ENCODE results near the gene CHRNE. TPM values are rescaled to one million over a fixed set of nuclear protein-coding genes. Genes with fewer than 3 reads are reported as not detected.

The CHRNE gene
- polyA plus RNA-seq, 1 donor, result 0.37 TPM

- H3K36me3 ChIP-seq (ENCODE audit: control insufficient read depth, insufficient read depth, low read length), result peaks cover 58% of the 10 kb centered on the region
- H3K27me3 ChIP-seq (ENCODE audit: control insufficient read depth, insufficient read depth, low read length), result no peaks in the 10 kb centered on the region
- no CpG with 5 or more reads among the region's 72 CpGs for WGBS (ENCODE audit: insufficient coverage, low lambda C conversion rate)
- peak within 1 kb of the TSS; percentile 83 for H3K4me3 ChIP-seq (ENCODE audit: low read length)
- no peaks in the 10 kb centered on the region for H3K9me3 ChIP-seq (ENCODE audit: control insufficient read depth, low read depth, low read length)
- H3K4me1 ChIP-seq (ENCODE audit: control insufficient read depth, insufficient read depth, low read length), result peaks cover 31% of the 10 kb centered on the region
- peak; percentile 99 to 100 for DNase-seq
- H3K27ac ChIP-seq (ENCODE audit: low read length), result peak within 1 kb of the TSS; percentile 98
These were observed 37.1 kb upstream of the CHRNE start, which contains the start of the genes RNF167 and SLC25A11 for GRCh38 chr17:4939796-4940554. Gene RNF167, plus strand, starts transcription at chr17:4940268. Its CDS starts 642 bp downstream, at chr17:4940910. Gene SLC25A11, minus strand, starts transcription at chr17:4940046. Its CDS starts 136 bp downstream, at chr17:4939910.

- no peak for DNase-seq
- peak overlapping the region; percentile 89 for H3K27ac ChIP-seq (ENCODE audit: low read length)
- no peaks in the 10 kb centered on the region for H3K27me3 ChIP-seq (ENCODE audit: control insufficient read depth, insufficient read depth, low read length)
- peak overlapping the region; percentile 83 for H3K4me3 ChIP-seq (ENCODE audit: low read length)
- peaks cover 28% of the 10 kb centered on the region for H3K4me1 ChIP-seq (ENCODE audit: control insufficient read depth, insufficient read depth, low read length)
- WGBS (ENCODE audit: insufficient coverage, low lambda C conversion rate), result no CpG with 5 or more reads among the region's 16 CpGs
- no peaks in the 10 kb centered on the region for H3K9me3 ChIP-seq (ENCODE audit: control insufficient read depth, low read depth, low read length)
- peaks cover 53% of the 10 kb centered on the region for H3K36me3 ChIP-seq (ENCODE audit: control insufficient read depth, insufficient read depth, low read length)
These were observed 36.6 kb upstream of the CHRNE start for GRCh38 chr17:4939546-4939795.

- WGBS (ENCODE audit: insufficient coverage, low lambda C conversion rate), result no CpG with 5 or more reads among the region's 19 CpGs
- Histone ChIP-seq H3K4me1 (ENCODE audit: control insufficient read depth, insufficient read depth, low read length) (peaks cover 33% of the 10 kb centered on the region), H3K4me3 (ENCODE audit: low read length) (peak overlapping the region; percentile 83), H3K27ac (ENCODE audit: low read length) (peak overlapping the region; percentile 89), H3K27me3 (ENCODE audit: control insufficient read depth, insufficient read depth, low read length) (no peaks in the 10 kb centered on the region), H3K9me3 (ENCODE audit: control insufficient read depth, low read depth, low read length) (no peaks in the 10 kb centered on the region), H3K36me3 (ENCODE audit: control insufficient read depth, insufficient read depth, low read length) (peaks cover 48% of the 10 kb centered on the region)
- DNase-seq, result peak in 1 of 2 donors; percentile 32
These were observed 36.0 kb upstream of the CHRNE start for GRCh38 chr17:4938688-4939545.

DNA sequence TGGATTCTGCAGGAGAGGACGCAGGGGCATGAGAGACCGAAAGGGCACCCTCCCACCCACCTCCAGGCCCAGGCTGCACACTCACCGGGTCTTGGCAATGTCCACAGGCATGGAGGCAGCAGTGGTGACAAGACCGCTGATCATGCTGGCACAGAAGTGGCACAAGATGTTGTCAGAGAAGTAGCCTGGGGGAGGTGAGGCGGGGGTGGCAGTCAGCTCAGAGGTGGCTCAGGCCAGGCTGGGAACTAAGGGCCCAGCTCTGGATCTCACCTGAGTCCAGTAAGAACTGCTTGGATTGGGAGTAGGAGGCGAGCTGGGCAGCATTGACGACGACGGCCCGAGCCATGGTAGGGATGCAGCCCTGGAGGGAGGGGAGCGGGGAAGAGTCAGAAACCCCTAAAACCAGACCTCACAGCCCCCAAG is 35.2 kb upstream of the CHRNE start:
- no peaks in the 10 kb centered on the region for H3K27me3 ChIP-seq (ENCODE audit: control insufficient read depth, insufficient read depth, low read length)
- H3K9me3 ChIP-seq (ENCODE audit: control insufficient read depth, low read depth, low read length), result no peaks in the 10 kb centered on the region
- H3K4me3 ChIP-seq (ENCODE audit: low read length), result no peak overlapping the region
- no CpG with 5 or more reads among the region's 11 CpGs for whole genome bisulfite sequencing (ENCODE audit: insufficient coverage, low lambda C conversion rate)
- H3K27ac ChIP-seq (ENCODE audit: low read length), result no peak overlapping the region
- DNase-seq, result no peak
- peaks cover 39% of the 10 kb centered on the region for H3K36me3 ChIP-seq (ENCODE audit: control insufficient read depth, insufficient read depth, low read length)
- peaks cover 34% of the 10 kb centered on the region for H3K4me1 ChIP-seq (ENCODE audit: control insufficient read depth, insufficient read depth, low read length)

GRCh38 chr17:4937553-4937952 is 34.7 kb upstream of the CHRNE start:
- no peak overlapping the region for H3K27ac ChIP-seq (ENCODE audit: low read length)
- no peaks in the 10 kb centered on the region for H3K9me3 ChIP-seq (ENCODE audit: control insufficient read depth, low read depth, low read length)
- no peaks in the 10 kb centered on the region for H3K27me3 ChIP-seq (ENCODE audit: control insufficient read depth, insufficient read depth, low read length)
- DNase-seq, result no peak
- WGBS (ENCODE audit: insufficient coverage, low lambda C conversion rate), result no CpG with 5 or more reads among the region's 16 CpGs
- peaks cover 34% of the 10 kb centered on the region for H3K36me3 ChIP-seq (ENCODE audit: control insufficient read depth, insufficient read depth, low read length)
- H3K4me1 ChIP-seq (ENCODE audit: control insufficient read depth, insufficient read depth, low read length), result peaks cover 34% of the 10 kb centered on the region
- no peak overlapping the region for H3K4me3 ChIP-seq (ENCODE audit: low read length)

DNA sequence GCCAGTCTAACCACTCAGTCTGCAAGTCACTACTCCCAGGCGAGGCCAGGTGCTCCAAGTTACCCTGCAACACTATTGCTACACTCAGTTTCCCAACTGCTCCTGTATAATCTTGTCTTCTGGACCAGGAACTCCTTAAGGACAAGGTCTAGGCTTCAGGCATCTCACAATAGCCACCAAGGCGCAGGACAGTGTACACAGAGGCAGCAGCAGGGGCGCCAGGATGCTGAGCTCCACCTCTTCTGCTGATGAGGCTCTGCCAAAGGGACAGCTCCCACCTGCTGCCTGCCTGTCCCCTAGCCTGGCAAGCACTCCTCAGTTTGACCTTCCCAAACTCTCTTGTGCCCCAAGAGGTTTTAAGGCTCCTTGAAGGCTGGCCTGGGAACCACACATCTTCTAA is 33.5 kb upstream of the CHRNE start:
- Histone ChIP-seq H3K27ac (ENCODE audit: low read length) (no peak overlapping the region), H3K27me3 (ENCODE audit: control insufficient read depth, insufficient read depth, low read length) (no peaks in the 10 kb centered on the region), H3K9me3 (ENCODE audit: control insufficient read depth, low read depth, low read length) (no peaks in the 10 kb centered on the region), H3K36me3 (ENCODE audit: control insufficient read depth, insufficient read depth, low read length) (peaks cover 26% of the 10 kb centered on the region), H3K4me3 (ENCODE audit: low read length) (no peak overlapping the region), H3K4me1 (ENCODE audit: control insufficient read depth, insufficient read depth, low read length) (peaks cover 25% of the 10 kb centered on the region)
- WGBS (ENCODE audit: insufficient coverage, low lambda C conversion rate), result no CpG with 5 or more reads among the region's 3 CpGs
- no peak for DNase-seq

GRCh38 chr17:4935650-4936049 is 32.8 kb upstream of the CHRNE start:
- H3K9me3 ChIP-seq (ENCODE audit: control insufficient read depth, low read depth, low read length), result no peaks in the 10 kb centered on the region
- no peak for DNase-seq

DNA sequence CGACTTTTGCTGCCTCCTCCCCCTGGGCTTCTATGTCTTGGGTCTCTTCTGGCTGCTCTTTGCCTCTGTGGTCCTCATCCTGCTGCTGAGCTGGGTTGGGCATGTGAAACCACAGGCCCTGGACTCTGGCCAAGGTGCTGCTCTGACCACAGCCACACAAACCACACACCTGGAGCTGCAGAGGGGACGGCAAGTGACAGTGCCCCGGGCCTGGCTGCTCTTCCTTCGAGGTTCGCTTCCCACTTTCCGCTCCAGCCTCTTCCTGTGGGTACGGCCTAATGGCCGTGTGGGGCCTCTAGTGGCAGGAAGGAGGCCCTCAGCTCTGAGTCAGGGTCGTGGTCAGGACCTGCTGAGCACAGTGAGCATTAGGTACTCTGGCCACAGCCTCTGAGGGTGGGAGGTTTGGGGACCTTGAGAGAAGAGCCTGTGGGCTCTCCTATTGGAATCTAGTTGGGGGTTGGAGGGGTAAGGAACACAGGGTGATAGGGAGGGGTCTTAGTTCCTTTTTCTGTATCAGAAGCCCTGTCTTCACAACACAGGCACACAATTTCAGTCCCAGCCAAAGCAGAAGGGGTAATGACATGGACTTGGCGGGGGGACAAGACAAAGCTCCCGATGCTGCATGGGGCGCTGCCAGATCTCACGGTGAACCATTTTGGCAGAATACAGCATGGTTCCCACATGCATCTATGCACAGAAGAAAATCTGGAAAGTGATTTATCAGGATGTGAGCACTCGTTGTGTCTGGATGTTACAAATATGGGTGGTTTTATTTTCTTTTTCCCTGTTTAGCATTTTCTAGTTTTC is 31.5 kb upstream of the CHRNE start:
- Histone ChIP-seq H3K4me3 (ENCODE audit: low read length) (no peak overlapping the region), H3K9me3 (ENCODE audit: control insufficient read depth, low read depth, low read length) (no peaks in the 10 kb centered on the region), H3K36me3 (ENCODE audit: control insufficient read depth, insufficient read depth, low read length) (peaks cover 26% of the 10 kb centered on the region), H3K4me1 (ENCODE audit: control insufficient read depth, insufficient read depth, low read length) (peaks cover 21% of the 10 kb centered on the region), H3K27ac (ENCODE audit: low read length) (no peak overlapping the region), H3K27me3 (ENCODE audit: control insufficient read depth, insufficient read depth, low read length) (no peaks in the 10 kb centered on the region)
- DNase-seq, result peak in 1 of 2 donors; percentile 26
- no CpG with 5 or more reads among the region's 14 CpGs for WGBS (ENCODE audit: insufficient coverage, low lambda C conversion rate)

More at GRCh38 chr17:4935650-4936049, 32.8 kb upstream of the CHRNE start:
- H3K36me3 ChIP-seq (ENCODE audit: control insufficient read depth, insufficient read depth, low read length), result peaks cover 26% of the 10 kb centered on the region
- peaks cover 21% of the 10 kb centered on the region for H3K4me1 ChIP-seq (ENCODE audit: control insufficient read depth, insufficient read depth, low read length)
- H3K27me3 ChIP-seq (ENCODE audit: control insufficient read depth, insufficient read depth, low read length), result no peaks in the 10 kb centered on the region
- H3K27ac ChIP-seq (ENCODE audit: low read length), result no peak overlapping the region
- no peak overlapping the region for H3K4me3 ChIP-seq (ENCODE audit: low read length)

DNA sequence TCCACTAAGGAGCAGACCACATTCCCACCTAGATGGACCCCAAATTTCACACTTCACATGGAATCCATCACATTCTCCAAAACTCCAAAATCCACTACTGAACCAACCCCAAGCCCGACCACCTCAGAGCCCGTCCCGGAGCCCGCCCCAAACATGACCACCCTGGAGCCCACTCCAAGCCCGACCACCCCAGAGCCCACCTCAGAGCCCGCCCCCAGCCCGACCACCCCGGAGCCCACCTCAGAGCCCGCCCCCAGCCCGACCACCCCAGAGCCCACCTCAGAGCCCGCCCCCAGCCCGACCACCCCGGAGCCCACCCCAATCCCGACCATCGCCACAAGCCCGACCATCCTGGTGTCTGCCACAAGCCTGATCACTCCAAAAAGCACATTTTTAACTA is 30.7 kb upstream of the CHRNE start:
- WGBS (ENCODE audit: insufficient coverage, low lambda C conversion rate), result no CpG with 5 or more reads among the region's 16 CpGs
- Histone ChIP-seq H3K9me3 (ENCODE audit: control insufficient read depth, low read depth, low read length) (no peaks in the 10 kb centered on the region), H3K27me3 (ENCODE audit: control insufficient read depth, insufficient read depth, low read length) (no peaks in the 10 kb centered on the region), H3K27ac (ENCODE audit: low read length) (no peak overlapping the region), H3K4me1 (ENCODE audit: control insufficient read depth, insufficient read depth, low read length) (peaks cover 15% of the 10 kb centered on the region), H3K4me3 (ENCODE audit: low read length) (no peak overlapping the region), H3K36me3 (ENCODE audit: control insufficient read depth, insufficient read depth, low read length) (peaks cover 26% of the 10 kb centered on the region)
- no peak for DNase-seq

DNA sequence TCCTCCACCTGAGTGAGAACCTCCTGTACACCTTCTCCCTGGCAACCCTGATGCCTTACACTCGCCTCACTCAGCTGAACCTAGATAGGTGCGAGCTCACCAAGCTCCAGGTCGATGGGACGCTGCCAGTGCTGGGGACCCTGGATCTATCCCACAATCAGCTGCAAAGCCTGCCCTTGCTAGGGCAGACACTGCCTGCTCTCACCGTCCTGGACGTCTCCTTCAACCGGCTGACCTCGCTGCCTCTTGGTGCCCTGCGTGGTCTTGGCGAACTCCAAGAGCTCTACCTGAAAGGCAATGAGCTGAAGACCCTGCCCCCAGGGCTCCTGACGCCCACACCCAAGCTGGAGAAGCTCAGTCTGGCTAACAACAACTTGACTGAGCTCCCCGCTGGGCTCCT is 29.9 kb upstream of the CHRNE start:
- Histone ChIP-seq H3K9me3 (ENCODE audit: control insufficient read depth, low read depth, low read length) (no peaks in the 10 kb centered on the region), H3K4me1 (ENCODE audit: control insufficient read depth, insufficient read depth, low read length) (peaks cover 8% of the 10 kb centered on the region), H3K27ac (ENCODE audit: low read length) (no peak overlapping the region), H3K36me3 (ENCODE audit: control insufficient read depth, insufficient read depth, low read length) (peaks cover 17% of the 10 kb centered on the region), H3K27me3 (ENCODE audit: control insufficient read depth, insufficient read depth, low read length) (no peaks in the 10 kb centered on the region), H3K4me3 (ENCODE audit: low read length) (no peak overlapping the region)
- DNase-seq, result no peak
- 80% methylated on average over 1 of the region's 12 CpGs for WGBS (ENCODE audit: insufficient coverage, low lambda C conversion rate)
